ENCODE data around the gene STK32A. TPM values are rescaled to one million over a fixed set of nuclear protein-coding genes. Genes with fewer than 3 reads are reported as not detected.

The STK32A gene
- total RNA-seq, 1 experiment from 2014 or later: not detected

DNA sequence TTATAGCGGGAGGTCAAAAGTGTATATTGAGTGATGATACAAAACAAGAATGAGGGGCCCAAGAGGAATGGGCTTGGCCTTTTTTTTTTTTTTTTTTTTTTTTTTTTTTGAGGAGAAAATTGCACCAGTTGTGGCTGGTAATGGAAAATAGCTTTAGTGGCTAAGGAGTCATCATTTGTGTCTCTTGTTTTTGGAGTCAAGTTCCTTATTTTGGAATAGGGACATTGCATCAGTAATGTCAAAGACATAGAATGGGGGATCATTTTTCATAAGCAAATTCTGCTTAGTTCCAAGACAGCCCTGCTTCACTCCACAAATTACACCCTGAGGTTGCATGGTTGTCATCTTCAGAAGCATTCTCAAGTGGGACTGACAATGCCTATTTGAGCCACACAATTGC lies 137.4 kb downstream of the STK32A start:
- ChIA-PET POLR2A (no interaction called here), CTCF (no interaction called here)
- Histone ChIP-seq H3K36me3 (ENCODE audit: control insufficient read depth, insufficient read depth, low read length) (no peaks in the 10 kb centered on the region), H3K27ac (ENCODE audit: low read length) (no peak overlapping the region), H3K4me1 (ENCODE audit: control insufficient read depth, insufficient read depth, low read length) (no peaks in the 10 kb centered on the region), H3K27me3 (ENCODE audit: control insufficient read depth, insufficient read depth, low read length) (no peaks in the 10 kb centered on the region), H3K4me3 (ENCODE audit: low read depth in 2 of 2, low read length in 2 of 2) (no peak overlapping the region), H3K9me3 (ENCODE audit: control insufficient read depth, insufficient read depth, low read depth, low read length) (no peaks in the 10 kb centered on the region)
- intact Hi-C loops (cut with micrococcal nuclease; ENCODE audit: unreplicated experiment): no loop called here
- ATAC-seq (no peak), DNase-seq (ENCODE audit: low read depth, low spot score) (no peak)
- no TSS peak for BruUV-seq (replicated peaks)
- no peak for TF ChIP-seq TCF7L2 (IDR thresholded peaks at IDR 0.05; ENCODE audit: low read depth, low read length)
- no peak for TF ChIP-seq POLR2AphosphoS5 (IDR thresholded peaks at IDR 0.05; ENCODE audit: low read depth, low read length)
- TF ChIP-seq, protein P1, sequence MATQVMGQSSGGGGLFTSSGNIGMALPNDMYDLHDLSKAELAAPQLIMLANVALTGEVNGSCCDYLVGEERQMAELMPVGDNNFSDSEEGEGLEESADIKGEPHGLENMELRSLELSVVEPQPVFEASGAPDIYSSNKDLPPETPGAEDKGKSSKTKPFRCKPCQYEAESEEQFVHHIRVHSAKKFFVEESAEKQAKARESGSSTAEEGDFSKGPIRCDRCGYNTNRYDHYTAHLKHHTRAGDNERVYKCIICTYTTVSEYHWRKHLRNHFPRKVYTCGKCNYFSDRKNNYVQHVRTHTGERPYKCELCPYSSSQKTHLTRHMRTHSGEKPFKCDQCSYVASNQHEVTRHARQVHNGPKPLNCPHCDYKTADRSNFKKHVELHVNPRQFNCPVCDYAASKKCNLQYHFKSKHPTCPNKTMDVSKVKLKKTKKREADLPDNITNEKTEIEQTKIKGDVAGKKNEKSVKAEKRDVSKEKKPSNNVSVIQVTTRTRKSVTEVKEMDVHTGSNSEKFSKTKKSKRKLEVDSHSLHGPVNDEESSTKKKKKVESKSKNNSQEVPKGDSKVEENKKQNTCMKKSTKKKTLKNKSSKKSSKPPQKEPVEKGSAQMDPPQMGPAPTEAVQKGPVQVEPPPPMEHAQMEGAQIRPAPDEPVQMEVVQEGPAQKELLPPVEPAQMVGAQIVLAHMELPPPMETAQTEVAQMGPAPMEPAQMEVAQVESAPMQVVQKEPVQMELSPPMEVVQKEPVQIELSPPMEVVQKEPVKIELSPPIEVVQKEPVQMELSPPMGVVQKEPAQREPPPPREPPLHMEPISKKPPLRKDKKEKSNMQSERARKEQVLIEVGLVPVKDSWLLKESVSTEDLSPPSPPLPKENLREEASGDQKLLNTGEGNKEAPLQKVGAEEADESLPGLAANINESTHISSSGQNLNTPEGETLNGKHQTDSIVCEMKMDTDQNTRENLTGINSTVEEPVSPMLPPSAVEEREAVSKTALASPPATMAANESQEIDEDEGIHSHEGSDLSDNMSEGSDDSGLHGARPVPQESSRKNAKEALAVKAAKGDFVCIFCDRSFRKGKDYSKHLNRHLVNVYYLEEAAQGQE (IDR thresholded peaks at IDR 0.05; ENCODE audit: insufficient read depth in 1 of 2, low read depth in 2 of 2, low read length in 1 of 2): no peak
- TF ChIP-seq CTCF (IDR thresholded peaks at IDR 0.05): no peak
- no peak for TF ChIP-seq SIN3A (IDR thresholded peaks at IDR 0.05; ENCODE audit: borderline replicate concordance, insufficient read depth, low read depth, low read length)
- in situ Hi-C loops (cut with HindIII; ENCODE audit: low pct_unique_long_range_greater_than_20kb, low sequenced_read_pairs): loop anchor here (25.0 kb wide), 1 partner anchor 835 kb away; no protein-coding TSS in a partner anchor

DNA sequence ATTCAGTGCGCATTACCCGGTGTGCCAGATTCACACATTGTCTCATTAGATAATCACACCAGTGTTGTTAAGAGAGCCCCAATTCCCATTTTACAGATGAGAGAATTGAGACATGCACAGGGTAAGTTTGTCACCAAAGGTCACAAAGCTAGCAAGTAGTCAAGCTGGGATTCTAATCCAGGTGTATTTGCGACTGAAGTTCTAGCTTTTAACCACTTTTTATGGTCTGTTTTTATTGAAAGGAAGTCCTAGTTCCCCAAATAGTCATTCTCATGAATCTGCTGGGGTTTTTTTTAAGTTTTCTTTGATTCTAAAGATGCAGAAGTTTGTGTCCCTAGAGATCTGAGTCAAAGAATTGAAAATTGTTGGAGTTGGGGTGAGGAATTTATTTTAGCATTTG lies 138.5 kb downstream of the STK32A start:
- Histone ChIP-seq H3K4me3 (ENCODE audit: low read depth in 2 of 2, low read length in 2 of 2) (no peak overlapping the region), H3K27ac (ENCODE audit: low read length) (no peak overlapping the region), H3K4me1 (ENCODE audit: control insufficient read depth, insufficient read depth, low read length) (no peaks in the 10 kb centered on the region), H3K9me3 (ENCODE audit: control insufficient read depth, insufficient read depth, low read depth, low read length) (no peaks in the 10 kb centered on the region), H3K27me3 (ENCODE audit: control insufficient read depth, insufficient read depth, low read length) (no peaks in the 10 kb centered on the region), H3K36me3 (ENCODE audit: control insufficient read depth, insufficient read depth, low read length) (no peaks in the 10 kb centered on the region)
- TF ChIP-seq TCF7L2 (IDR thresholded peaks at IDR 0.05; ENCODE audit: low read depth, low read length) (no peak), SIN3A (IDR thresholded peaks at IDR 0.05; ENCODE audit: borderline replicate concordance, insufficient read depth, low read depth, low read length) (no peak), POLR2AphosphoS5 (IDR thresholded peaks at IDR 0.05; ENCODE audit: low read depth, low read length) (no peak), CTCF (IDR thresholded peaks at IDR 0.05) (no peak)
- TF ChIP-seq, protein P1 (IDR thresholded peaks at IDR 0.05; ENCODE audit: insufficient read depth in 1 of 2, low read depth in 2 of 2, low read length in 1 of 2): no peak
- ChIA-PET POLR2A (no interaction called here), CTCF (no interaction called here)
- ATAC-seq (no peak), DNase-seq (ENCODE audit: low read depth, low spot score) (no peak)
- intact Hi-C loops (cut with micrococcal nuclease; ENCODE audit: unreplicated experiment): no loop called here
- BruUV-seq (replicated peaks): no TSS peak
- in situ Hi-C loops (cut with HindIII; ENCODE audit: low pct_unique_long_range_greater_than_20kb, low sequenced_read_pairs): loop anchor here (25.0 kb wide), 1 partner anchor 836 kb away; no protein-coding TSS in a partner anchor
